Right hindlimb (tissue), 1 donor: ENCODE measurements around the gene ZMIZ2.
"Not testable (repeated sequence)": the region's sequence is repeated elsewhere in the genome, so short reads cannot be mapped to it uniquely, and the experiment has no call there.

Experiments used
- DNase-seq: peaks from one replicate; pipeline ENCODE4 v3.0.0-alpha.2; 2018

Gene ZMIZ2

GRCh38 chr7:44772867-44773266, 24.2 kb downstream of the ZMIZ2 start:
- DNase-seq, result no peak

- DNase-seq, result not testable (repeated sequence)
Observed at GRCh38 chr7:44774486-44774885, 25.8 kb downstream of the ZMIZ2 start.

GRCh38 chr7:44775383-44776107, 26.9 kb downstream of the ZMIZ2 start:
- no peak for DNase-seq

- no peak for DNase-seq
Observed at GRCh38 chr7:44776211-44776610, 27.6 kb downstream of the ZMIZ2 start.

- DNase-seq, result no peak
Observed at GRCh38 chr7:44782460-44782859, 33.8 kb downstream of the ZMIZ2 start.

- no peak for DNase-seq
Observed at GRCh38 chr7:44783407-44783806, 34.8 kb downstream of the ZMIZ2 start.

GRCh38 chr7:44784364-44784763, 35.7 kb downstream of the ZMIZ2 start:
- DNase-seq, result no peak

- not testable (repeated sequence) for DNase-seq
Observed at GRCh38 chr7:44785218-44785617, 36.6 kb downstream of the ZMIZ2 start.

GRCh38 chr7:44787041-44787440, 38.4 kb downstream of the ZMIZ2 start:
- DNase-seq, result no peak

GRCh38 chr7:44787762-44788161, 39.1 kb downstream of the ZMIZ2 start:
- no peak for DNase-seq

GRCh38 chr7:44789990-44790389, 41.3 kb downstream of the ZMIZ2 start:
- DNase-seq, result no peak

GRCh38 chr7:44791278-44792219, 42.9 kb downstream of the ZMIZ2 start:
- no peak for DNase-seq

GRCh38 chr7:44793919-44794318, 45.3 kb downstream of the ZMIZ2 start:
- no peak for DNase-seq

GRCh38 chr7:44794331-44794730, 45.7 kb downstream of the ZMIZ2 start:
- DNase-seq, result no peak

GRCh38 chr7:44796034-44796503, 47.4 kb downstream of the ZMIZ2 start:
- no peak for DNase-seq

- DNase-seq, result peak; percentile 98
Observed at GRCh38 chr7:44796504-44797328, 48.1 kb downstream of the ZMIZ2 start, which contains the start of gene PPIA. Gene PPIA (plus strand): TSS chr7:44796681. CDS start chr7:44796725, 44 bp downstream.

- DNase-seq, result peak; percentile 94
Observed at GRCh38 chr7:44797329-44798258, 48.9 kb downstream of the ZMIZ2 start.

- no peak for DNase-seq
Observed at GRCh38 chr7:44798649-44799305, 50.1 kb downstream of the ZMIZ2 start.

- DNase-seq, result no peak
Observed at GRCh38 chr7:44799939-44800338, 51.3 kb downstream of the ZMIZ2 start.

- no peak for DNase-seq
Observed at GRCh38 chr7:44801890-44802289, 53.2 kb downstream of the ZMIZ2 start.

GRCh38 chr7:44802418-44803025, 53.9 kb downstream of the ZMIZ2 start:
- no peak for DNase-seq
